WTC11 (cell line): ENCODE results near the gene B3GLCT.

Experiments
- CREB1 ChIP-seq: sonication (generic); formaldehyde crosslinking; IDR thresholded peaks from 2 replicates; pipeline ENCODE4 v1.8.0; 2023; ENCODE audit warnings: mild to moderate bottlenecking, missing genetic modification reagents
- ERG ChIP-seq: fragments of 250-450 bp; sonication (Bioruptor Pico); IDR thresholded peaks from 2 replicates; pipeline ENCODE4 v1.8.0; 2021; ENCODE audit warnings: mild to moderate bottlenecking
- ESRRA ChIP-seq: sonication (generic); formaldehyde crosslinking; IDR thresholded peaks from 2 replicates; pipeline ENCODE4 v1.8.1; 2022; ENCODE audit warnings: mild to moderate bottlenecking, missing genetic modification reagents, borderline replicate concordance
- GRHL2 ChIP-seq: fragments of 250-450 bp; sonication (Bioruptor Pico); IDR thresholded peaks from 2 replicates; pipeline ENCODE4 v1.8.0; 2022; ENCODE audit warnings: mild to moderate bottlenecking, moderate library complexity; ENCODE audit not compliant: insufficient replicate concordance, severe bottlenecking
- NFE2L1 ChIP-seq: sonication (generic); formaldehyde crosslinking; IDR thresholded peaks from 2 replicates; pipeline ENCODE4 v1.8.1; 2023; ENCODE audit warnings: missing genetic modification reagents
- TF ChIP-seq, protein P1 (sequence below): fragments of 200-600 bp; IDR thresholded peaks from 2 replicates; pipeline ENCODE4 v1.8.0; 2022; ENCODE audit warnings: antibody characterized with exemption
- TF ChIP-seq, protein P2 (sequence below): sonication (generic); formaldehyde crosslinking; IDR thresholded peaks from 2 replicates; pipeline ENCODE4 v1.8.0; 2023; ENCODE audit warnings: missing genetic modification reagents
- TF ChIP-seq, protein P3 (sequence below): sonication (generic); formaldehyde crosslinking; IDR thresholded peaks from 2 replicates; pipeline ENCODE4 v1.8.0; 2022; ENCODE audit warnings: mild to moderate bottlenecking, missing genetic modification reagents

DNA sequence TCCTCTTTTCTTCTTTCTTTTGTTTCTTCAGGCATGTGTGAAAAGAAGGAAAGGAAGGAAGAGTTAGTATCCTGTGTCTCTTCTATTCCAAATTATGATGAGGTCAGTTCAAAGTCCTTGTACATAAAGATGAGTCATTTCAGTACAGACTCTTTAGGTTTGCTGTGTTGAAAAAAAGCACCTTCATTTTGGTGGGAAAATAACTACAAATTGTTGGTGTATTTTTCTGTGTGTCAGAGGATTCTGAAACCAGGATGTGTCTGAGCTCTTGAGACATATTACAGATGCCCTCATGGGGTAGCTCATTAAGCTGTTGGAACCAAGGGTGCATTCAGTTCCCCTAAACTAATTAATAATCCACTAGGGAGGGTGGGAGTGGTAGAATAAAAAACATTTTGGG, 32.3 kb upstream of the B3GLCT start:
- TF ChIP-seq ERG (CRISPR knock-in tag) (no peak), CREB1 (CRISPR knock-in tag) (no peak), ESRRA (CRISPR knock-in tag) (no peak), GRHL2 (no peak), NFE2L1 (CRISPR knock-in tag) (no peak)
- TF ChIP-seq, protein P1, sequence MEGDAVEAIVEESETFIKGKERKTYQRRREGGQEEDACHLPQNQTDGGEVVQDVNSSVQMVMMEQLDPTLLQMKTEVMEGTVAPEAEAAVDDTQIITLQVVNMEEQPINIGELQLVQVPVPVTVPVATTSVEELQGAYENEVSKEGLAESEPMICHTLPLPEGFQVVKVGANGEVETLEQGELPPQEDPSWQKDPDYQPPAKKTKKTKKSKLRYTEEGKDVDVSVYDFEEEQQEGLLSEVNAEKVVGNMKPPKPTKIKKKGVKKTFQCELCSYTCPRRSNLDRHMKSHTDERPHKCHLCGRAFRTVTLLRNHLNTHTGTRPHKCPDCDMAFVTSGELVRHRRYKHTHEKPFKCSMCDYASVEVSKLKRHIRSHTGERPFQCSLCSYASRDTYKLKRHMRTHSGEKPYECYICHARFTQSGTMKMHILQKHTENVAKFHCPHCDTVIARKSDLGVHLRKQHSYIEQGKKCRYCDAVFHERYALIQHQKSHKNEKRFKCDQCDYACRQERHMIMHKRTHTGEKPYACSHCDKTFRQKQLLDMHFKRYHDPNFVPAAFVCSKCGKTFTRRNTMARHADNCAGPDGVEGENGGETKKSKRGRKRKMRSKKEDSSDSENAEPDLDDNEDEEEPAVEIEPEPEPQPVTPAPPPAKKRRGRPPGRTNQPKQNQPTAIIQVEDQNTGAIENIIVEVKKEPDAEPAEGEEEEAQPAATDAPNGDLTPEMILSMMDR, result no peak
- TF ChIP-seq, protein P2, sequence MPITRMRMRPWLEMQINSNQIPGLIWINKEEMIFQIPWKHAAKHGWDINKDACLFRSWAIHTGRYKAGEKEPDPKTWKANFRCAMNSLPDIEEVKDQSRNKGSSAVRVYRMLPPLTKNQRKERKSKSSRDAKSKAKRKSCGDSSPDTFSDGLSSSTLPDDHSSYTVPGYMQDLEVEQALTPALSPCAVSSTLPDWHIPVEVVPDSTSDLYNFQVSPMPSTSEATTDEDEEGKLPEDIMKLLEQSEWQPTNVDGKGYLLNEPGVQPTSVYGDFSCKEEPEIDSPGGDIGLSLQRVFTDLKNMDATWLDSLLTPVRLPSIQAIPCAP (CRISPR knock-in tag), result no peak
- TF ChIP-seq, protein P3, sequence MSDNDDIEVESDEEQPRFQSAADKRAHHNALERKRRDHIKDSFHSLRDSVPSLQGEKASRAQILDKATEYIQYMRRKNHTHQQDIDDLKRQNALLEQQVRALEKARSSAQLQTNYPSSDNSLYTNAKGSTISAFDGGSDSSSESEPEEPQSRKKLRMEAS (CRISPR knock-in tag), result no peak
